Parathyroid adenoma (tissue), 2 donors: ENCODE measurements around the gene KAT2A.
"Not testable (repeated sequence)": the region's sequence is repeated elsewhere in the genome, so short reads cannot be mapped to it uniquely, and the experiment has no call there.

Source experiments
- H2AFZ ChIP-seq: fragments of 300-600 bp; sonication (generic); one replicate; pipeline ENCODE4 v1.7.0; 2017; ENCODE audit warnings: antibody characterized with exemption, mild to moderate bottlenecking
- H3K27ac ChIP-seq: fragments of 300-600 bp; sonication (generic); one replicate; pipeline ENCODE4 v1.7.0; 2017
- H3K27me3 ChIP-seq: fragments of 300-600 bp; sonication (generic); one replicate; pipeline ENCODE4 v1.7.0; 2017; ENCODE audit warnings: low read length; ENCODE audit not compliant: control insufficient read depth, insufficient read depth
- H3K36me3 ChIP-seq: fragments of 300-600 bp; sonication (generic); one replicate; pipeline ENCODE4 v1.7.0; 2017; ENCODE audit warnings: low read length; ENCODE audit not compliant: control insufficient read depth, insufficient read depth
- H3K4me1 ChIP-seq: fragments of 300-600 bp; sonication (generic); one replicate; pipeline ENCODE4 v1.7.0; 2017; ENCODE audit warnings: control low read depth
- H3K4me2 ChIP-seq: fragments of 300-600 bp; sonication (generic); one replicate; pipeline ENCODE4 v1.7.0; 2017; ENCODE audit warnings: low read length
- H3K4me3 ChIP-seq: fragments of 300-600 bp; sonication (generic); one replicate; pipeline ENCODE4 v1.7.0; 2017; ENCODE audit warnings: low read depth, low read length
- H3K79me2 ChIP-seq: fragments of 300-600 bp; sonication (generic); one replicate; pipeline ENCODE4 v1.7.0; 2017; ENCODE audit warnings: control low read depth
- H3K9ac ChIP-seq: fragments of 300-600 bp; sonication (generic); one replicate; pipeline ENCODE4 v1.7.0; 2017; ENCODE audit warnings: mild to moderate bottlenecking
- H3K9me3 ChIP-seq: fragments of 300-600 bp; sonication (generic); one replicate; pipeline ENCODE4 v1.7.0; 2017; ENCODE audit warnings: low read length; ENCODE audit not compliant: control insufficient read depth
- TF ChIP-seq, protein P1 (sequence below): fragments of 300-600 bp; sonication (generic); IDR thresholded peaks from one replicate; pipeline ENCODE4 v1.7.0; 2017; ENCODE audit warnings: antibody characterized with exemption, mild to moderate bottlenecking
- donor health status: primary hyperparathyroidism.

Gene KAT2A

DNA sequence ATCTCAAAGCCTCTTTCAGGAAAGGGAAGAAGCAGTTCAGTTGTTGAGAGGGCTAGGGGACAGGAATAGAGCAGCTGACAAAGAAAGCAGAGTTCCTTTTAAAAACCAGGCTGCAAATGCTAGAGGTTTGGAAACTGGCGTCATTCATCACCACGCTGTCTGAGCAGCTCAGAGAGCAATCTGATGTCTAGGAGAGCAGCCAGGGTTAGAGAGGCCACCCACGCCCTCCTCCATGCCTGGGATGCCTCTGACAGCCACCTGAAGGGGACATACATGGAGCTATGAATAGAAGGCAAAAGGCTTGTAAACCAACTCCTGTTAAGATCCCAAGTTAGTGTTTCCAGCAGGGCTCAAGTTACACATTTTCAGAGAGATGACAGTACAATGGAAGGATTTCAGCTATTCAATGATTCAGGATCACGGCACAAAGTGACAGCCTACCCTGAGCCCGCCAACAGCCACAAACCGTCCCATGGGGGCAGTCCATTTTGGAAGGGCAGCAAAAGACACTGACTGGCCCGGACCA is 21.3 kb upstream of the KAT2A start:
- H3K9me3 ChIP-seq, result no peaks in the 10 kb centered on the region
- H3K9ac ChIP-seq, result no peak overlapping the region
- H3K79me2 ChIP-seq, result peaks cover 64% of the 10 kb centered on the region
- H3K36me3 ChIP-seq, result no peaks in the 10 kb centered on the region
- H3K4me3 ChIP-seq, result no peak overlapping the region
- no peak overlapping the region for H3K27ac ChIP-seq
- no peak overlapping the region for H3K4me2 ChIP-seq
- TF ChIP-seq, protein P1, sequence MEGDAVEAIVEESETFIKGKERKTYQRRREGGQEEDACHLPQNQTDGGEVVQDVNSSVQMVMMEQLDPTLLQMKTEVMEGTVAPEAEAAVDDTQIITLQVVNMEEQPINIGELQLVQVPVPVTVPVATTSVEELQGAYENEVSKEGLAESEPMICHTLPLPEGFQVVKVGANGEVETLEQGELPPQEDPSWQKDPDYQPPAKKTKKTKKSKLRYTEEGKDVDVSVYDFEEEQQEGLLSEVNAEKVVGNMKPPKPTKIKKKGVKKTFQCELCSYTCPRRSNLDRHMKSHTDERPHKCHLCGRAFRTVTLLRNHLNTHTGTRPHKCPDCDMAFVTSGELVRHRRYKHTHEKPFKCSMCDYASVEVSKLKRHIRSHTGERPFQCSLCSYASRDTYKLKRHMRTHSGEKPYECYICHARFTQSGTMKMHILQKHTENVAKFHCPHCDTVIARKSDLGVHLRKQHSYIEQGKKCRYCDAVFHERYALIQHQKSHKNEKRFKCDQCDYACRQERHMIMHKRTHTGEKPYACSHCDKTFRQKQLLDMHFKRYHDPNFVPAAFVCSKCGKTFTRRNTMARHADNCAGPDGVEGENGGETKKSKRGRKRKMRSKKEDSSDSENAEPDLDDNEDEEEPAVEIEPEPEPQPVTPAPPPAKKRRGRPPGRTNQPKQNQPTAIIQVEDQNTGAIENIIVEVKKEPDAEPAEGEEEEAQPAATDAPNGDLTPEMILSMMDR, result no peak
- H3K4me1 ChIP-seq, result peaks cover 5% of the 10 kb centered on the region
- H2AFZ ChIP-seq, result no peak overlapping the region
- no peaks in the 10 kb centered on the region for H3K27me3 ChIP-seq

GRCh38 chr17:42141382-42141781 is 20.2 kb upstream of the KAT2A start:
- H3K9me3 ChIP-seq, result no peaks in the 10 kb centered on the region
- H3K4me2 ChIP-seq, result no peak overlapping the region
- peaks cover 68% of the 10 kb centered on the region for H3K79me2 ChIP-seq
- H3K9ac ChIP-seq, result no peak overlapping the region
- no peaks in the 10 kb centered on the region for H3K27me3 ChIP-seq
- H3K36me3 ChIP-seq, result no peaks in the 10 kb centered on the region
- peaks cover 5% of the 10 kb centered on the region for H3K4me1 ChIP-seq
- no peak overlapping the region for H3K4me3 ChIP-seq
- no peak overlapping the region for H3K27ac ChIP-seq
- H2AFZ ChIP-seq, result no peak overlapping the region
- TF ChIP-seq, protein P1, result no peak

DNA sequence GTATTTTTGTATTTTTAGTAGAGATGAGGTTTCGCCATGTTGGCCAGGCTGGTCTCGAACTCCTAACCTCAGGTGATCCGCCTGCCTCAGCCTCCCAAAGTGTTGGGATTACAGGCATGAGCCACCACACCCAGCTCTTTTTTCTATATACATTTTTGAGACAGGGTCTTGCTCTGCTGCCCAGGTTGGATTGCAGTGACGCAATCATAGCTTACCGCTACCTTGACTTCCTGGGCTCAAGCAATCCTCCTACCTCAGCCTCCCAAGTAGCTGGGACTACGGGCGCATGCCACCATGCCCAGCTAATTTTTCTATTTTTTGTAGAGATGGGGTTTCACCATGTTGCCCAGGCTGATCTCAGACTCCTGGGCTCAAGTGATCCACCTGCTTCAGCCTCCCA is 19.5 kb upstream of the KAT2A start:
- H3K4me1 ChIP-seq, result peaks cover 11% of the 10 kb centered on the region
- H3K27ac ChIP-seq, result not testable (repeated sequence)

GRCh38 chr17:42138749-42139492 is 17.8 kb upstream of the KAT2A start:
- Histone ChIP-seq H3K36me3 (no peaks in the 10 kb centered on the region), H3K4me2 (no peak overlapping the region), H3K9me3 (no peaks in the 10 kb centered on the region), H3K4me3 (no peak overlapping the region), H2AFZ (no peak overlapping the region), H3K9ac (no peak overlapping the region), H3K4me1 (peaks cover 15% of the 10 kb centered on the region), H3K79me2 (peaks cover 69% of the 10 kb centered on the region), H3K27me3 (no peaks in the 10 kb centered on the region), H3K27ac (no peak overlapping the region)
- TF ChIP-seq, protein P1, result no peak

More for the DNA sequence above, 19.5 kb upstream of the KAT2A start:
- not testable (repeated sequence) for H3K4me3 ChIP-seq, H3K9me3 ChIP-seq, H3K4me2 ChIP-seq, H2AFZ ChIP-seq, H3K27me3 ChIP-seq, H3K9ac ChIP-seq, H3K36me3 ChIP-seq
- peaks cover 72% of the 10 kb centered on the region for H3K79me2 ChIP-seq

DNA sequence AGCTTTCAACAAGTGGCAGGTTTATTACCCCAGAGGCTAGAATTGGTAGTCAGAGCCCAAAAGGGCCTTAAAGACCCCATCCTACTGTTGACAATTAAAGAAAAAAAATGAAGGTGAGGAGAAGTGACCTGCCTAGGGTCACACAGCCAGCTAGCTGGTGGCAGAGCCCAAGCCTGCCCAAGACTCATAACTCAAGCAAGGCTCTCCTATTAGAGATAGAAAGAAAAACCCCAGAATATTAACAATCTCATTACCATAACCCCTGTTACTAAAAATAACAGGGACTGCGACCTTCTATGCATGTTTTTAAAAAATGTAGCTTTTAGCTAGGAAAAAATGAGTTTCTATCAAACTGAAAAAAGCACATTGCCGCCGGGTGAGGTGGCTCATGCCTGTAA is 15.5 kb upstream of the KAT2A start:
- H3K27ac ChIP-seq, result no peak overlapping the region
- H3K4me1 ChIP-seq, result peaks cover 18% of the 10 kb centered on the region
- H3K9me3 ChIP-seq, result no peaks in the 10 kb centered on the region
- H3K27me3 ChIP-seq, result no peaks in the 10 kb centered on the region
- no peak overlapping the region for H3K9ac ChIP-seq
- TF ChIP-seq, protein P1, result no peak
- peaks cover 63% of the 10 kb centered on the region for H3K79me2 ChIP-seq
- no peak overlapping the region for H3K4me2 ChIP-seq
- H3K36me3 ChIP-seq, result no peaks in the 10 kb centered on the region
- H2AFZ ChIP-seq, result no peak overlapping the region
- no peak overlapping the region for H3K4me3 ChIP-seq
